Stimulated activated CD4-positive, alpha-beta T cell treated with anti-CD3 and anti-CD28 coated beads, Interleukin-4, amount 100 ng/mL, for 24 hours (primary cell): Measurements from ENCODE around the gene LARGE1.

Experiments
- DNase-seq: peaks from one replicate; pipeline ENCODE4 v3.0.0-alpha.2; 2020

LARGE1 gene

DNA sequence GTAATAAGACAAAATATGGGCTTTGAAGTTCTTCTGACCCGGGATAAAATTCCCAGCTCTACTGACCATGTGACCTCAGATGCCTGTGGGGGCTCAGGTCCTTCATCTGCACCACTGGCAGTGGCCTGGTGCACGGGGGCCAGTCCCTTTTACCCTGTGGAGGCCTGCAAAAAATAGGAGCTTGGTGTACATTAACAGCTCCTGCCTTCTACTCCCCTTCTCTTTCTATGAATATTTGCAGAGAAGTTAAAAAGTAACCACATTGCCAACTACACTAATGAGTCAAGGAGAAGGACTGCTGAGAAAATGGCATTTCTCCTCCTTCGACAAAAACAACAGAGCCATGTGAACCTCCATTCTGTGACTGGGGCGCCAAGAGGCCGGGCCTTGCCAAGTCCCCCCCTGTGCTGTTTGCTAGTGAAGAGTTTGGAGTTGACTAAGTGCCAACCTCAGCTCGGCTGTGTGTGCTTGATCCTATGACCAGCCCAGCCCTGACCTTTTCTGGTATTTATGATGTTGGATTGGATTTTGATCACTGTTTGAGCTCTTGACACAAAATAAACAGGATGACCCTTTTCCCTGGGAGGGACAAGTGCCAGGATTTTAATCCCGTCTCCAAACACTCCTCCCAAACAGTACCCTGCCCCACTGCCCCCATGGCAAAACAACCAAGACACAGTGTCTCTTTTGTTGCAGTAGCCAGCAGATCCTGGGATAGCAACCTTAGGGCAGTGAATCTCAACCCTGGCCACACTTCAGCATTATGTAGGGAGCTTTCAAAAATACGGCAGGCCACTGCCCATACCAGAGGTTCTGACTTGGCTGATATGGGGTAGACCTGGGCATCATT, 380.1 kb downstream of the LARGE1 start:
- DNase-seq, result no peak

DNA sequence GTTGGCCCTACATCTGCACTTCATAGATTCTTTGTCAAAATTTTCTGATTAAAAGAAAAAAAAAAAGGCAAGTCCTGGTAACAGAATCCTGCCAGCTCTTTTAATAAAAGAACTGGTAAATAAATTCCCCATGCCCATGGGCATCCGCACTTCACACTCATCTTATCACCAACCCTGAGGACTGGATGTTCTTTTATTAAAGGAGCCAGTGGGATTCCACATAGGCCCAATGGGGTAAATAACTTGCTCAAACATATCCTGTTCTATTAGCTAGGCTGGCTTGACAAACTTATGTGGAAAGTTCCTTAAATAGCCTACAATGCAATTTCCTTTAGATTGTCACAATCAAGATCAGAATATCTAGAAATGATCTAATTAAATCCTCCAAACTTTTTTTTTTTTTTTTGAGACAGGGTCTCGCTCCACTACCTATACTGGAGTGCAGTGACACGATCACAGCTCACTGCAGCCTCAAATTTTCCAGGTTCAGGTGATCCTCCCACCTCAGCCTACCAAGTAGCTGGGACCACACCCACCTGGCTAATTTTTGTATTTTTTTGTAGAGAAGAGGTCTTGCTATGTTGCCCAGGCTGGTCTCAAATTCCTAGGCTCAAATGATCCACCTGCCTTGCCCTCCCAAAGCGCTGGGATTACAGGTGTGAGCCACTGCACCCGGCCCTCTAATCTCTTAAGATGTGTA, 380.9 kb downstream of the LARGE1 start:
- DNase-seq, result no peak

DNA sequence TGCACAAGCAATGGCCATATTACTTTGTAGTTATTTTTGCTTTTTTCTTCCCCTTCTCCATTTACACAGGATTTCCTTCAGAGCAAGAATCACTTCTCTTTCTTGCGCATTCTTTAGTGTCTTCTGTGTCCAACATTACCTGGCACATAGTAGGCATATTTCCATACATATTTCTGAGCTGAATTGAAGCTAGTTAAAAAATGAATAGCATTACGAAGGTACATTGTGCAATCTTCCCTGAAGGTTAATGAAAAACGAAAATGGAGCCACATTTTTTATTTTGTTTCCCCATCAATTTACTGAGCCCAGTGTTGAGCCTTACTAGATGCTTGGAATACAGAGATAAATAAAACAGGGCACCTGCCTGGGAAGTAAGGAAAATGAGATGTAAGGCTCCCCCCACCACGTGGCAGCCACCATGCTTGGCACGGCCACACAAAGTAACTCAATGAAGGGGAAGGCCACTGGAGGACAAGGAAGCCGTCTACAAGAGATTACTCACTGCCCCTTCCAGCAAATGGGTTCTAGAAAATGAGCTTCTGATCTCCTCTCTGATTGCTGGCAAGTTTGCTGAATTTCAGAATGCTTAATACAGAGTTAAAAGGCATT, 381.9 kb downstream of the LARGE1 start:
- no peak for DNase-seq

DNA sequence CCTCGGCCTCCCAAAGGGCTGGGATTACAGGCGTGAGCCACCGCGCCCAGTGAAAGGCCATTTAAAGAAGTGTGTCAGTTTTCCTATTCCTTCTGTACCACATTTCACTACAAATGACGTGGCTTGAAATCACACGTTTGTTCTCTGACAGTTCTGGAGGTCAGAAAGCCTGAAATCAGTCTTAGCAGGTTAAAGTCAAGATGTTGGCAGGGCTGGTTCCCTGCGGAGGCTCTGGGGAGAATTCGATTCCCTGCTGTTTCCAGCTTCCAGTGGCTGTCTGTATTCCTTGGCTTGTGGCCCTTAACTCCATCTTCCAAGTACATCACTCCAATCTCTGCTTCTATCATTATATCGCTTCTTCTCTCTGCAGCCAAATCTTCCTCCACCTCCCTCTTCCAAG, 383.2 kb downstream of the LARGE1 start:
- DNase-seq, result no peak

DNA sequence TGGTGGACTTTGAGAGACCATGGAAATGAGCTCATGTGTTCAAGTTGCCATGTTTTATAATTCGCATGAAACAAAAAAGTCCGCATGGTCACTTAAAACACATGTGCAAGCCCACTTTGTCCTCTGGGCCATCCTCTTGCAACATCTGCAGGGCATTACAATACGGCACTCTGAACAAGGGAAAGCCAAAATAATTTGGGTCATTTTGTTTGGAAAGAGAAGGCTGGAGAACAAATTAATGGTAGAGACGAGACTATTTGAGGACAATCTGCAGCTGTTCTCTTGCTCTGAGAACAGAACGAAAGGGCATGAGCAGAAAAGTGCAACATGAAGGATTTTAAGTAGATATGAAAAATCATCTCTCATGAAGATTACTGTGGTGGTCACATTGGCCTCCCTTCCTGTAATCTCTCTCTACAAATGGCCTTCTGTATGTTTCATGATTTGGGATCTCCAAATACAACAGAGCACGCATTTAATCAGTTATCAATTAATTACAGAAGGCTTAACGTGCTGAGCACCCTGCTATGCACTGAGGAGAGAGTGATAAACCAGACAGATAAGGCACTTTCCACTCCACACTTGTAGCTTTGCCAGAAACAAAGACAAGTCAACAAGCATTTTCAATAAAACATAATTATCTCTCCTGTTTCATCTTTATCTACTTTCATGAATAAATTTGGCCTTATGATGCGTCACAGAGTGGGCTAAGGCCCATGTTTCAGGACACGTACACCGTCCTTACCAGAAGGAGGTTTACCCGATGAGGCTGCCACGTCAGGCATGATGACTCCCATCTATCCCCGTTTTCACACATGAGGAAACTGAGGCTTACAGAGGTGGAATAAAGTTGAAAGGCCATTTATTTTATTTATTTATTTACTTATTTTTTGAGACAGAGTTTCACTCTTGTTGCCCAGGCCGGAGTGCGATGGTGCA, 384.1 kb downstream of the LARGE1 start:
- no peak for DNase-seq

DNA sequence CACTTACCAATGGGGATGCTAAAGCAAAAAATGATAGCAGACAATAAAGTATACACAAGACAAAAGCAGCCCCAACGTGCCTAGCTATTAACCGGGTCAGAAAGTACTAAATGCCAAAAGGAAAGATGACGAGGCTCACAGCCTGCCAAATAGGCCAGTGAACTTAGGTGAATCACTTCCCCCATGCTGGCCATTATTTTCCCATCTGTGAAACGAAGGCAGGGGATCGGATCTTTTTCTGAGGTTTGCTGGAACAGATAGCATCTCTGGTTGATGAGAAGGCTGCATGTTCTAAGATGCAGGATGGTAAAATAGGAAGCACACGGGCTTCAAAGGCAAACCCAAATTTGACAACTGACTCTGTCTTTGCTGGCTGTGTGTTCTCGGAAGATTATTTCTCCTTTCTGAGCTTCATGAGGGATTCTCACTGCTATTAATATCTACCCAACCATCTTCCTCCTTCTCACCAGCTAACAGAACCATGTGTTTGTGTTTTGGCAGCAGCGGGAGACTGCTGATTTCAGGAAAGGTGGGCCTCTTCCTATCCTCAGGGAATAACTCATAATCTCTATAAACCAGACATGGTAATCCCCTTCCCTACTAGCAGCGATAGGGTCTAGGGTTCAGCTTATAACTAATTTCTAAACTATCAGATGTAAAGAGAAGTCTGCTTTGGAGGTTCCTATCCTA, 390.7 kb downstream of the LARGE1 start:
- no peak for DNase-seq

DNA sequence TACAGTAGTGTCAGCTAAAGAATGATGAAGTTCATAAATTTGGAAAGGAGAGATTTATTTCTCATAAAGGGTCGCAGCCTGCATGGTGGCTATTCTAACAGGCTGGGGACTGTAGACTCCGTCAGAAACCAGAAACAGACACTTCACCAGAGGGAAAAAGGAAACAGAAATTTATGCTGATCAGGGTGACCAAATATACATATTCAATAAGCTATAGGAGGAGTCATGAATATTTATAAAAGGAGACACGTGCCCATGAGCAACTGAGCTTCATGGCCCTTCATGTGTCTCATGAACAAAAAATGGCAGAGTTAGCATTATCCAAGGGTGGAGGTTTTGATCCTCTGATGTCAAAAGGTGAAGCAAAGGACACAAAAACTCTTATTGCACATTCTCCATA, 392.1 kb downstream of the LARGE1 start:
- no peak for DNase-seq

DNA sequence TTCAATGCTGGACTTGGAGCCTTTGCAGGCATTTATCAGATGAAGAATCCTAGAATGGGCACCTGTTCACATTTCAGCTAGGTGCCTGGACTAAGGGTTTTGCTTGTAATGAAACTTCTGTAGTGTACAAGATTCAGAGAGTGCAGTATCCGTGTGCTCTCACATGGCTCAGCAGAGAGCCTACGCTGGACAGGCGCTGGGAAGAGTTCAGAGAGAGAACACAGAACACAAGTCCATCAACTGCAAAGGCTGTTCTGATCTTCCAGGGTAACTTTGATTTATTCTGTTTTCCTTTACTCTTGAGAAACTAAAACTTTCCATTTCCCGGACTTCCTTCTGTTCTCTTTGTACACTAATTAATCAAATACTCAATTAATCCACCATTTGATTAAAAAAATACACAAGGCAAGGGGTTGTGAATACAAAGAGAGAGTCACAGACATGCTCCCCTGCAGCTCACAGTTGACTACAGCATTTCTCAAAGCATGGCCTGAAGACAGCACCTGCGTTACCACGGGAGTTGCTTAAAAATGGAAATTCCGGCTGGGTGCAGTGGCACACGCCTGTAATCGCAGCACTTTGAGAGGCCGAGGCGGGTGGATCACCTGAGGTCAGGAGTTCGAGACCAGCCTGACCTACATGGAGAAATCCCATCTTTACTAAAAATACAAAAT, 393.7 kb downstream of the LARGE1 start:
- no peak for DNase-seq

DNA sequence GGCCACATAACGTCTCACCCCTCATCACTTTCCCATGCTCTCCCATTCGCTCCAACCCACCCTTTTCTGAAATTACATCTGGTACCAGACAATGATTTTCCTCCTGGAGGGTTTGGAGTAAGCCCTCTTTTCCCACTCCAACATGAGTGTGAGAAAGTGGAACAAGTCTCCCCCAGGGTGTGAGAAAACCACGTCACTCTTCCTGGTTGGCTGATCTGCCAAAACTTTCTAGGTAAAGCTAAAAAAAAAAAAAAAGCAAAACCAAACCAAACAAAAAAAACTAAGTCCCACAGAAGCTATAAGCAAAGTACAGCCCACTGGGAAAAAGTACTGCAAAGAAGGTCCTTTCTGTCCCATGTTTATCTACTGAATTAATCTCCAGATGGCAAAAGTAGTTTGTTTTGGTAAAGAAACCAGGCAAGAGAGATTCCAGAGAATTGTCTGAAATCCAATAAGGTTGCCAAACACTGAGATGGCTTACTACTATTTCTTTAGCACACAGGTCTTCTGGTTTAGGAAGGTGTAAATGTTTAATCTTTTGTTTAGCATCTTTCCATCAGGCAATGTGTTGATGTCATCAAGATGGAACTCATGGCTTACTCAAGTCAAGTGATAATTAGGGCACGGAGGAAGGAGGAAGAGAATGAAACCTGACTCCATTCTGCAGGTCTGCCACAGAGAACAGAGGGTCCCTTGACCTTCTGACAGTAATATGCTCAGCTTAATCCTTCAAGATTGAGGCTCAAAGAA, 395.6 kb downstream of the LARGE1 start:
- DNase-seq, result no peak

DNA sequence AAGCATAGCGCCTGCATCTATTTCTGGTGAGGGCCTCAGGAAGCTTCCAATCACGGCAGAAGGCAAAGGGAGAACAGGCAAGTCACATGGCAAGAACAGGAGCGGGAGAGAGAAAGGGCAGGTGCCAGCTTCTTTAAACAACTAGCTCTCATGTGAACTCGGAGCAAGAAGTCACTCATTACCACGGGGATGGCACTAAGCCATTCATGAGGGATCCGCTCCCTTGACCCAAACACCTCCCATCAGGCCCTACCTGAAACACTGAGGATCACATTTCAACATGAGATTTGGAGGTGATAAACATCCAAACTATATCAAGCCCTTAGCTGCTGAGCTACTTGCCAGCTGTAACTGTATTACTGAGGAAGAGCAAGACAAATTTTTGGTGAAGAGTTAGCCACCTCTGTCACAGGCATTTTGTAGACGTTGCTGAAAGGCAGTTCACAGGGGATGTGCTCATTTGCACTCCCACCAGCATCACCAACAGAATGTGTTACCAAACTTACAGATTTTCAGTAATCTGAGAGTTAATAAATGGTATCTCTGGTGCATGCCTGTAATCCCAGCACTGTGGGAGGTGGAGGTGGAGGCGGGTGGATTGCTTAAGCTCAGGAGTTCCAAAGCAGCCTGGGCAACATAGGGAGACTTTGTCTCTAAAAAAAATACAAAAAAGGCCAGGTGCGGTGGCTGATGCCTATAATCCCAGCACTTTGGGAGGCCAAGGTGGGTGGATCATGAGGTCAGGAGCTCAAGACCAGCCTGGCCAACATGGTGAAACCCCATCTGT, 398.2 kb downstream of the LARGE1 start:
- no peak for DNase-seq

DNA sequence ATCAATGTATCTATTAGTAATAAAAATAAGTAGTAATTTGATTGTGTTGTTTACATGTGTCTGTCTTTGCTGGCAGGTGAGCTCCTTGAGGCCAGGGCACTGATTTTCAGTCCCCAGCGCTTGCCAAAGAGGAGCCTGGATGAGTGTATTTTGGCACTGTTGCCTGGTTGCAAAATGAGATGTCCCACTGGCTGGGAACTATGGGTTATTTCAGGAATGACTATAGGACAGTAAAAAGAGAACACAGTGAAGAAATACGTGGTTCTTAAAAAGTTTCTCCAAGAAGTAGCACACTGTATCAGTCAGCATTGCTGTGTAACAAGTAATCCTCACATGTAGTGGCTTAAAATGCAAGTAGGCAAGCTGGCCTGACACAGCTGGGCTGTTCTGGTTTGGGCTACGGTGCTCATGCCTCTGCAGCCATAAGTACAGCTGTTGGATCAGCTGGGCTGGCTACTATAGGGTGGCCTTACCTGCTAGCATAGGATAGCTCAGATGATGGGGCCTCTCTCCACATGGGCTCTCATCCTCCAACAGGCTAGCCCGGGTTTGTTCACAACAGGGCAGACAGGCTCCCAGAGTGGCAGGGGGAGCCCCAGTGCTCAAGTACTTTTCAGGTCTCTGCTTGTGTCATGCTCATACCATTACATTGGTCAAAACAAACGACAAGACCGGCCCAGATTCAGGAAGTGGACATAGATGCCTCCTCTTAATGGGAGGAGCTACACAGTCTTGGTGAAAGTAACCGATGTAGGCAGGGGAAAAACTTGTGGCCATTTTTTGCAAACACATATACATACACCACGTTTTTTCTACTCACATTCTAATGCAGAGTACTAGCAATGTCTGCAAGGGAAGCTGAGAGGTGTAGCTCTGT, 399.1 kb downstream of the LARGE1 start:
- no peak for DNase-seq

DNA sequence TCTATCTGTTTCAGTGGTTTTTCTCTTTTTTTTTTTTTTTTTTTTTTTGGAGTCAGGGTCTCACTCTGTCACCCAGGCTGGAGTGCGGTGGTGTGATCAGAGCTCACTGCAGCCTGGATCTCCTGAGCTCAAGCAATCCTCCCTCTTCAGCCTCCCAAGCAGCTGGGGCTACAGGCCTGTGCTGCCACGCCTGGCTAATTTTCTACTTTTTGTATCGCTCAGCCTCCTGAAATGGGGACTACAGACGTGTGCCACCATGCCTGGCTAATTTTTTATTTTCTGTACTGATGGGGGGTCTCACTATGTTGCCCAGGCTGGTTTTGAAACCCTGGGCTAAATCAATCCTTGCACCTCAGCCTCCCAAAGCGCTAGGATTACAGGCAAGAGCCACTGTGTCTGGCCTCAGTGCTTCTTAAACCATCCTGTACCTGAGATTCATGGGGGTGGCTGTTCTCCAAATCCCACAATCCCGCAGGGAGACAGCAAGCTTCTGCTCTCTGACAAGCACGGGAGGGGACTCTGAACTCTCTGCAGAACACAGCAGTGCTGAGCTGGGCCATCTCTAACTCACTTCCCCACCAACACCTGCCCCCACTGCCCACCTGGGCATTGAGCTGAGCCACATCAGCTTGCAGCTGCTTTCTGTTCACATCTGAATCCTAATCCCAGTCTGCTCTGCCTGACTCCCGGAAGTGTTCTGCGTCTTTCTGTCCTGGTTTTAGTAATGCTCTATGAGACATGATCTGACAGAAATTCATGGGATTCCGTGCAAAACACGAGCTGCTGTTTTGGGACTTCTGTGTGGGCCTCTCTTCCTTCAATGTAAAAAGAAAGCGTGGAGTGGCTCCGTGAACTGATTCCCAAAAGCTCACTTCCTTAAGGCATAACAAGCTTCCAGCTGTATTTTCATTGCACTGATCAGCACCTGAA, 400.0 kb downstream of the LARGE1 start:
- DNase-seq, result no peak

DNA sequence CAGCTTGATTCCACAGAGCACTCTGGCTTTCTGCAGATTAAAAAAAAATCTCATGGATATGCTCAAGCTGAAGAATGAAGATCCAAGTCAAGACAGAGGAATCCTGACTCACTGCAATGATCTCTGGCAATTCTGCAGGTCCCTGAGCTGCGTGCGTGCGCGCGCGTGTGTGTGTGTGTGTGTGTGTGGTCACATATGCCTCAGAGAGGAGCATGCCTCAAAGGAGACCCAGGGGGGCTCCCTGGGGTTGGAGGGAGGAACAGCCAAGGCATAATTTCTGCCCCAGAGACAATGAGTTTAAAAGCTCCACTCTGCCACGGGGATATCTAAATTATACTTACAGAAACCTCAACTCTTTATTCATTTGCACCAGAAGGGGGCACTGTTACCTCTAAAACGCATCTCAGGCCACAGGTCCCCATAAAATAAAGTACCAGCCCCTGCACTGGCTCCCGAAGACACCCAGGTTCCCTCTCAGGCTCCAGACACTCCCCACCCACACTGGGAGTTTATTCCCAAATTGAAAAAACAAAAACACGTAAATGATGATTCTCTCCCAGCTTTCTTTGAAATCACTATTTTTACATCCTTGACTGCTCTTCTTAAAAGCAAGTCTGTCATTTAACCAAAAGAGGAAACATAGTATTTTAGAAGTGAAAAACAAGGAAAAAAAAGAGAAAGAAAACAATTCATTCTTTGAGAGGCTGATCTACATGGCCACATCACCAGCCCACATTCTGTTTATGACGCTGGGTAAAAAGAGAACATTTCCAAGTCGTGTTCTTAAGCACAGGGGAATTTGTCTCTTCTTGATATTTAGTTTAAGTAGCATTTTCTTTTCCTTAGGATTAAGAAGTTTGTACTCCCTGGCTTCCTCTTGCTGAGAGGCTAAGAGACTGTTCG, 401.0 kb downstream of the LARGE1 start:
- no peak for DNase-seq

DNA sequence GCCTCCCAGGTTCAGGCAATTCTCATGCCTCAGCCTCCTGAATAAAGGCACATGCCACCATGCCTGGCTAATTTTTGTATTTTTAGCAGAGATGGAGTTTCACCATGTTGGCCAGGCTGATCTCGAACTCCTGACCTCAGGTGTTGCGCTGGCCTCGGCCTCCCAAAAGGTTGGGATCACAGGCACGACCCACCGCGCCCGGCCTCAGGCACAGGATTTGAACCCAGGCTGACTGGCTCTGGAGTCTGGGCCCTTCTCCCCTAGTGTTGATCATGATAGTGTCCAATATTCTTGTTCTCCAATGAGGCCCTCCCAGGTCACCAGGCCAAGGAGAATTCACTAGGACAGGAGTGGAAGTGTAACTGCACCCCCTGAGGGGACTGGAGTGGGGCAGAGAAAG, 401.9 kb downstream of the LARGE1 start:
- no peak for DNase-seq

DNA sequence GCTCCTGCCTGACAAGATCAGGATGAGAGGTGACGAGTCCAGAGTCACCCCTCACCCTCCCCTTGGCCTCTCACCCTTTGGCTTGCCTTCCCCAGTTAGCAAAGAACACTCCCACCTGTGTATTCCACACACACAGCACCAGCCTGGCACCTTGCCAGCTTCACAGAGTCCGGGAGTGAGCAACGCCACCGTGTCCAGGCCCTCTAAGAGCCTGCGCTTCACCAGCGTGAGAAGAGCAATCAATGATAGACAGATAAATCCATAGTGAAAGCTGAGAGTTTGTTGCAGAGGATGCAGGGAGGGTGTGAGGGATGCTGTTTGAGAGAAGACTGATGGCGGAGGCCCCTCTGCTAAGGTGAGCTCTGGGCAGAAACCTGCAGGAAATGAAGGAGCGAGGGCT, 404.5 kb downstream of the LARGE1 start:
- no peak for DNase-seq
